H1 (cell line): ENCODE measurements around the gene GPER1.

Experiments used
- BRCA1 ChIP-seq: IDR thresholded peaks from 2 replicates; pipeline ENCODE4 v1.6.1; 2012; ENCODE audit warnings: low read depth, low read length, improper control_type of control experiment
- CTCF ChIP-seq, 3 experiments: IDR thresholded peaks; 1 replicate in 2 of 3; 2 replicates in 1 of 3; pipeline versions ENCODE4 v1.5.1 to v1.6.1; 2011; ENCODE audit warnings: low read length in 3 of 3, mild to moderate bottlenecking in 3 of 3, inconsistent platforms in 2 of 3, low read depth in 1 of 3, moderate library complexity in 1 of 3; ENCODE audit not compliant: insufficient read depth in 1 of 3; ENCODE audit errors: control extremely low read depth in 1 of 3
- EP300 ChIP-seq, 2 experiments: IDR thresholded peaks; 1 replicate in 1 of 2; 2 replicates in 1 of 2; pipeline ENCODE4 v1.6.1; 2011 to 2012; ENCODE audit warnings: low read depth in 2 of 2, low read length in 2 of 2, mild to moderate bottlenecking in 2 of 2, borderline replicate concordance in 1 of 2, inconsistent platforms in 1 of 2, moderate library complexity in 1 of 2
- EZH2 ChIP-seq: fragments of 200-600 bp; sonication (generic); IDR thresholded peaks from 2 replicates; pipeline ENCODE4 v1.7.1; 2012; ENCODE audit warnings: low read depth, mild to moderate bottlenecking, moderate library complexity, low read length, inconsistent platforms; ENCODE audit not compliant: severe bottlenecking
- HDAC6 ChIP-seq: IDR thresholded peaks from one replicate; pipeline ENCODE4 v1.7.1; 2012; ENCODE audit warnings: low read depth, mild to moderate bottlenecking, inconsistent platforms, low read length, moderate library complexity
- JUN ChIP-seq: IDR thresholded peaks from 2 replicates; pipeline ENCODE4 v1.6.1; 2011; ENCODE audit warnings: low read depth, mild to moderate bottlenecking, improper control_type of control experiment, low read length
- POLR2A ChIP-seq, 2 experiments: IDR thresholded peaks; 1 replicate in 1 of 2; 2 replicates in 1 of 2; pipeline ENCODE4 v1.6.1; 2011; ENCODE audit warnings: low read depth in 2 of 2, low read length in 2 of 2, mild to moderate bottlenecking in 2 of 2; ENCODE audit errors: control extremely low read depth in 1 of 2
- TBP ChIP-seq: IDR thresholded peaks from 2 replicates; pipeline ENCODE4 v1.6.1; 2011; ENCODE audit warnings: low read depth, low read length, improper control_type of control experiment
- YY1 ChIP-seq: IDR thresholded peaks from 2 replicates; pipeline ENCODE4 v1.6.1; 2011; ENCODE audit warnings: low read depth, mild to moderate bottlenecking, low read length
- TF ChIP-seq, protein P1 (sequence below): IDR thresholded peaks from 2 replicates; pipeline ENCODE4 v1.6.1; 2012; ENCODE audit warnings: inconsistent platforms

DNA sequence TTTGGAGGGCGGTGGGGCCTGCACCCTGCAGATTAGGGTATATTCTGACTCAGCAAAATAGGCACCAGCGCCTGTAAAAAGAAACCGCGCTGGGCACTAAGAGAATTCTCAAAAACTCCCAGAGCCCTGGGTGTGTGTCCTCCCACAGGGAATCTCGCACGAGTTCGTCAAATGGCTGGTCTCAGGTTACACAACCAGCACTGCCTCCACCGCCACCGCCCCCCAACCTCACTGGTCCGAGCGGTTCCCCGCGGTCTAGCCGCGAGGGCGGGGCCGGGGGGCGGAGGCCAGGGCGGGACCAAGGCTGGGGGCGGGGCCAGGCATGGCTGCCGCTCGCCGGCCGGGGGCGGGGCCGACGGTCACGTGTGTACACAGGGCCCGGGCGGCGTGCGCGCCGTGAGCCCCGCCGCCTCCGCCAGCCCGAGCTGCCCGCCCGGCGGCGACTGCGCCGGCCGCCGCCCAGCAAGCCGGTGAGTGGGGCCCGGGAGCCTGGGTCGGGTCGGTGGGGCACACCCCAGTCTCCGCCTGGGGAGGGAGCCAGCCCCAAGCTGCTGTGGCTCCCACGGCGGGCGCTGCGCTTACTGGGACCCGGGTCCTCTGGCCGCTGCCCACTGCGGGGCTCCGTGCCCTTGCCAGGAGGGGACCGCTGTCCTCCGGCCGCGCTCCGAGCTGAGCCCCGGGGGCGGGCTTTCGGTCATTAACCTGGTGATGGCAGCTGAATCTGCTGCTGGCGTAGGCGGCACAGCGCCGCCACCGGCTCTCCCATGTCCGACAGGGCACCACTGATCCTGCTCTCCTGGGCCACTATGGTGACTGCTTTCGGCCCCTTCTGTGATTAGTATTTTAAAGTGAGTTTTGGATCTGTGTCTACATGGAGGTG lies 43.5 kb upstream of the GPER1 start, which contains the start of gene GPR146:
- TF ChIP-seq, protein P1, sequence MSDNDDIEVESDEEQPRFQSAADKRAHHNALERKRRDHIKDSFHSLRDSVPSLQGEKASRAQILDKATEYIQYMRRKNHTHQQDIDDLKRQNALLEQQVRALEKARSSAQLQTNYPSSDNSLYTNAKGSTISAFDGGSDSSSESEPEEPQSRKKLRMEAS = peak; percentile 25; the same call in 1 of the 2 replicates
- TF ChIP-seq EZH2 (no peak), CTCF (IDR thresholded peaks at IDR 0.05; ENCODE audit: control extremely low read depth in 1 of 3, insufficient read depth in 1 of 3, low read depth in 1 of 3, low read length in 3 of 3) (peak; percentile 64 to 76 (median 74)), YY1 (peak; percentile 56; the same call in 1 of the 2 replicates), POLR2A (IDR thresholded peaks at IDR 0.05; ENCODE audit: control extremely low read depth in 1 of 2, low read depth in 2 of 2, low read length in 2 of 2) (peak in 1 of 2 experiments; percentile 59; a peak in 2 of 3 replicates), TBP (peak; percentile 25; the same call in 1 of the 2 replicates), EP300 (IDR thresholded peaks at IDR 0.05; ENCODE audit: borderline replicate concordance in 1 of 2, low read depth in 2 of 2, low read length in 2 of 2) (0 out of 3 replicates have a peak, but pooled peaks of 1 of the 2 experiments have one; percentile 11), HDAC6 (no peak), JUN (no peak), BRCA1 (peak; percentile 54)
